OCI-LY1 (cell line): Measurements from ENCODE around the gene SELENOK.

Source experiments
- H2AFZ ChIP-seq: fragments of 200-600 bp; sonication (generic), shearing (Covaris generic); 2 replicates; pipeline ENCODE4 v1.6.0; 2014; ENCODE audit warnings: antibody characterized with exemption, mild to moderate bottlenecking, low read length
- H3F3A ChIP-seq: fragments of 200-600 bp; sonication (generic), shearing (Covaris generic); 2 replicates; pipeline ENCODE4 v1.6.0; 2014; ENCODE audit warnings: mild to moderate bottlenecking, antibody characterized with exemption, low read length, moderate library complexity; ENCODE audit not compliant: insufficient read depth
- H3K27ac ChIP-seq: fragments of 200-600 bp; sonication (generic); 2 replicates; pipeline ENCODE4 v1.5.1; 2014; ENCODE audit warnings: low read length, mixed run types, mild to moderate bottlenecking, low read depth; ENCODE audit not compliant: poor library complexity, severe bottlenecking
- H3K27me3 ChIP-seq: fragments of 200-600 bp; sonication (generic); 2 replicates; pipeline ENCODE4 v1.6.0; 2014; ENCODE audit warnings: antibody characterized with exemption, mild to moderate bottlenecking, low read length, moderate library complexity; ENCODE audit not compliant: insufficient read depth
- H3K36me3 ChIP-seq: fragments of 200-600 bp; sonication (generic); 2 replicates; pipeline ENCODE4 v1.6.1; 2014; ENCODE audit warnings: mild to moderate bottlenecking, antibody characterized with exemption, low read length, moderate library complexity, mixed read lengths; ENCODE audit not compliant: insufficient read depth
- H3K4me1 ChIP-seq: fragments of 200-600 bp; sonication (generic); 2 replicates; pipeline ENCODE4 v1.5.1; 2014; ENCODE audit warnings: mild to moderate bottlenecking, low read length, moderate library complexity; ENCODE audit not compliant: insufficient read depth, severe bottlenecking
- H3K4me2 ChIP-seq: fragments of 200-600 bp; sonication (generic), shearing (Covaris generic); 2 replicates; pipeline ENCODE4 v1.6.1; 2014; ENCODE audit warnings: low read length
- H3K4me3 ChIP-seq: fragments of 200-600 bp; sonication (generic); 2 replicates; pipeline ENCODE4 v1.5.1; 2014; ENCODE audit warnings: low read length, low read depth, mild to moderate bottlenecking, mixed read lengths; ENCODE audit not compliant: poor library complexity, severe bottlenecking
- H3K79me2 ChIP-seq: fragments of 200-600 bp; shearing (Covaris generic); 2 replicates; pipeline ENCODE4 v1.6.1; 2016; ENCODE audit warnings: mixed run types, low read length, mixed read lengths; ENCODE audit not compliant: insufficient read depth
- H3K9ac ChIP-seq: fragments of 200-600 bp; sonication (generic), shearing (Covaris generic); 2 replicates; pipeline ENCODE4 v1.6.1; 2014; ENCODE audit warnings: mild to moderate bottlenecking, low read length, mixed read lengths
- H3K9me2 ChIP-seq: fragments of 200-600 bp; sonication (generic), shearing (Covaris generic); 2 replicates; pipeline ENCODE4 v1.6.1; 2014; ENCODE audit warnings: low read depth, mild to moderate bottlenecking, low read length, mixed read lengths
- H3K9me3 ChIP-seq: fragments of 200-600 bp; shearing (Covaris generic); 2 replicates; pipeline ENCODE4 v1.6.1; 2014; ENCODE audit warnings: low read length, mixed read lengths
- H4K20me1 ChIP-seq: fragments of 200-600 bp; sonication (generic), shearing (Covaris generic); 2 replicates; pipeline ENCODE4 v1.6.0; 2016; ENCODE audit warnings: mild to moderate bottlenecking, low read length; ENCODE audit not compliant: insufficient read depth
- CTCF ChIP-seq: fragments of 200-600 bp; sonication (generic), shearing (Covaris generic); IDR thresholded peaks from 2 replicates; pipeline ENCODE4 v1.5.1; 2017; ENCODE audit warnings: mild to moderate bottlenecking, antibody characterized with exemption, low read length, moderate library complexity, mixed read lengths
- EZH2 ChIP-seq: fragments of 200-600 bp; sonication (generic), shearing (Covaris generic); IDR thresholded peaks from 2 replicates; pipeline ENCODE4 v1.8.0; 2017; ENCODE audit warnings: borderline replicate concordance, mixed run types, mild to moderate bottlenecking, antibody characterized with exemption, low read length, moderate library complexity, mixed read lengths

SELENOK gene

GRCh38 chr3:53859178-53859577, 32.5 kb downstream of the SELENOK start:
- TF ChIP-seq CTCF, result no peak
- no peak for TF ChIP-seq EZH2
- Histone ChIP-seq H3K27ac (no peak overlapping the region), H3K4me2 (no peak overlapping the region)

GRCh38 chr3:53858096-53858741, 33.4 kb downstream of the SELENOK start:
- Histone ChIP-seq H3K9ac (no peak overlapping the region), H3F3A (no peaks in the 10 kb centered on the region), H3K4me3 (no peak overlapping the region), H3K36me3 (peaks cover 39% of the 10 kb centered on the region), H3K27ac (no peak overlapping the region), H3K79me2 (no peaks in the 10 kb centered on the region), H4K20me1 (no peaks in the 10 kb centered on the region), H2AFZ (no peak overlapping the region), H3K9me2 (no peaks in the 10 kb centered on the region), H3K27me3 (no peaks in the 10 kb centered on the region), H3K4me1 (peaks cover 1% of the 10 kb centered on the region), H3K4me2 (no peak overlapping the region), H3K9me3 (no peaks in the 10 kb centered on the region)
- TF ChIP-seq CTCF, result 0 out of 2 replicates have a peak, but pooled peaks have one; percentile 8
- TF ChIP-seq EZH2, result no peak

More at GRCh38 chr3:53859178-53859577, 32.5 kb downstream of the SELENOK start:
- Histone ChIP-seq H3K9me2 (no peaks in the 10 kb centered on the region), H4K20me1 (no peaks in the 10 kb centered on the region), H3K79me2 (no peaks in the 10 kb centered on the region), H3K27me3 (no peaks in the 10 kb centered on the region), H3K9me3 (no peaks in the 10 kb centered on the region), H3K36me3 (peaks cover 44% of the 10 kb centered on the region), H2AFZ (no peak overlapping the region), H3K4me3 (no peak overlapping the region), H3K9ac (no peak overlapping the region), H3F3A (no peaks in the 10 kb centered on the region), H3K4me1 (peaks cover 5% of the 10 kb centered on the region)

GRCh38 chr3:53856964-53857363, 34.7 kb downstream of the SELENOK start:
- Histone ChIP-seq H3K9me3 (no peaks in the 10 kb centered on the region), H3K4me1 (no peaks in the 10 kb centered on the region), H3K27me3 (no peaks in the 10 kb centered on the region), H3K4me2 (no peak overlapping the region), H3K79me2 (no peaks in the 10 kb centered on the region), H4K20me1 (no peaks in the 10 kb centered on the region), H3K9me2 (no peaks in the 10 kb centered on the region), H2AFZ (no peak overlapping the region), H3F3A (no peaks in the 10 kb centered on the region), H3K4me3 (no peak overlapping the region), H3K9ac (no peak overlapping the region), H3K36me3 (peaks cover 26% of the 10 kb centered on the region), H3K27ac (no peak overlapping the region)
- TF ChIP-seq CTCF (no peak), EZH2 (no peak)
